Ovary (tissue), 3 donors: ENCODE results near the gene STH.

ENCODE experiments used
- EP300 ChIP-seq: sonication (generic); formaldehyde crosslinking; IDR thresholded peaks from one replicate; pipeline ENCODE4 v1.6.1; 2017; ENCODE audit warnings: antibody characterized with exemption
- POLR2A ChIP-seq: fragments of 450-650 bp; IDR thresholded peaks from one replicate; pipeline ENCODE4 v1.6.1; 2017; ENCODE audit warnings: antibody characterized with exemption, mild to moderate bottlenecking, moderate library complexity
- TF ChIP-seq, protein P1 (sequence below), 3 donors: fragments of 450-650 bp in 2 of 3; fragments of 200-600 bp in 1 of 3; IDR thresholded peaks; one replicate each; pipeline versions ENCODE4 v1.5.1 to v1.8.0; 2016 to 2022; ENCODE audit warnings: antibody characterized with exemption in 3 of 3, mild to moderate bottlenecking in 1 of 3
- donor health status: DM: no; HTN: no; CAD: no.

DNA sequence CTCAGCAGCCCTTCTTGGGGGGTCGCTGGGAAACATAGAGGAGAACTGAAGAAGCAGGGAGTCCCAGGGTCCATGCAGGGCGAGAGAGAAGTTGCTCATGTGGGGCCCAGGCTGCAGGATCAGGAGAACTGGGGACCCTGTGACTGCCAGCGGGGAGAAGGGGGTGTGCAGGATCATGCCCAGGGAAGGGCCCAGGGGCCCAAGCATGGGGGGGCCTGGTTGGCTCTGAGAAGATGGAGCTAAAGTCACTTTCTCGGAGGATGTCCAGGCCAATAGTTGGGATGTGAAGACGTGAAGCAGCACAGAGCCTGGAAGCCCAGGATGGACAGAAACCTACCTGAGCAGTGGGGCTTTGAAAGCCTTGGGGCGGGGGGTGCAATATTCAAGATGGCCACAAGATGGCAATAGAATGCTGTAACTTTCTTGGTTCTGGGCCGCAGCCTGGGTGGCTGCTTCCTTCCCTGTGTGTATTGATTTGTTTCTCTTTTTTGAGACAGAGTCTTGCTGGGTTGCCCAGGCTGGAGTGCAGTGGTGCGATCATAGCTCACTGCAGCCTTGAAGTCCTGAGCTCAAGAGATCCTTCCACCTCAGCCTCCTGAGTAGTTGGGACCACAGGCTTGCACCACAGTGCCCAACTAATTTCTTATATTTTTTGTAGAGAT, 3.4 kb downstream of the STH start:
- TF ChIP-seq, protein P1, sequence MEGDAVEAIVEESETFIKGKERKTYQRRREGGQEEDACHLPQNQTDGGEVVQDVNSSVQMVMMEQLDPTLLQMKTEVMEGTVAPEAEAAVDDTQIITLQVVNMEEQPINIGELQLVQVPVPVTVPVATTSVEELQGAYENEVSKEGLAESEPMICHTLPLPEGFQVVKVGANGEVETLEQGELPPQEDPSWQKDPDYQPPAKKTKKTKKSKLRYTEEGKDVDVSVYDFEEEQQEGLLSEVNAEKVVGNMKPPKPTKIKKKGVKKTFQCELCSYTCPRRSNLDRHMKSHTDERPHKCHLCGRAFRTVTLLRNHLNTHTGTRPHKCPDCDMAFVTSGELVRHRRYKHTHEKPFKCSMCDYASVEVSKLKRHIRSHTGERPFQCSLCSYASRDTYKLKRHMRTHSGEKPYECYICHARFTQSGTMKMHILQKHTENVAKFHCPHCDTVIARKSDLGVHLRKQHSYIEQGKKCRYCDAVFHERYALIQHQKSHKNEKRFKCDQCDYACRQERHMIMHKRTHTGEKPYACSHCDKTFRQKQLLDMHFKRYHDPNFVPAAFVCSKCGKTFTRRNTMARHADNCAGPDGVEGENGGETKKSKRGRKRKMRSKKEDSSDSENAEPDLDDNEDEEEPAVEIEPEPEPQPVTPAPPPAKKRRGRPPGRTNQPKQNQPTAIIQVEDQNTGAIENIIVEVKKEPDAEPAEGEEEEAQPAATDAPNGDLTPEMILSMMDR (IDR thresholded peaks at IDR 0.05), result peak; percentile 87 to 89 (median 87)
- TF ChIP-seq EP300 (no peak), POLR2A (peak; percentile 0)
